OCI-LY7 (cell line): ENCODE measurements around the gene NCAN. TPM values are rescaled to one million over a fixed set of nuclear protein-coding genes. Genes with fewer than 3 reads are reported as not detected.

Experiments
- BruUV-seq: library from RNA; stranded (reverse); fragments of 400-500 nt; replicated peaks from 2 replicates; lab custom pipeline; 2021; lab: Mats Ljungman, UMichigan
- CTCF ChIA-PET: fragments of 300-600 bp; sonication (Branson Sonifier 250); formaldehyde crosslinking; loops from one replicate; lab custom pipeline; 2022; ENCODE audit warnings: antibody characterized with exemption; ENCODE audit not compliant: unreplicated experiment; lab: Charles Lee
- POLR2A ChIA-PET: fragments of 300-600 bp; sonication (Branson Sonifier 250); formaldehyde crosslinking; loops from one replicate; lab custom pipeline; 2022; ENCODE audit warnings: antibody characterized with exemption; lab: Charles Lee
- DNase-seq: peaks from one replicate; pipeline ENCODE4 v3.0.0-alpha.2; 2015; ENCODE audit warnings: low spot score
- H2AFZ ChIP-seq: fragments of 200-600 bp; sonication (generic), shearing (Covaris generic); 2 replicates; pipeline ENCODE4 v1.6.1; 2014; ENCODE audit warnings: mild to moderate bottlenecking, antibody characterized with exemption, low read length, moderate library complexity
- H3K27ac ChIP-seq: fragments of 200-600 bp; sonication (generic); 2 replicates; pipeline ENCODE4 v1.5.1; 2014; ENCODE audit warnings: mixed run types, low read depth, mild to moderate bottlenecking, moderate library complexity, low read length, inconsistent platforms; ENCODE audit not compliant: poor library complexity, severe bottlenecking
- H3K36me3 ChIP-seq: fragments of 200-600 bp; sonication (generic); 2 replicates; pipeline ENCODE4 v1.6.1; 2014; ENCODE audit warnings: mild to moderate bottlenecking, antibody characterized with exemption, low read length, moderate library complexity, mixed read lengths; ENCODE audit not compliant: insufficient read depth
- H3K4me1 ChIP-seq: fragments of 200-600 bp; sonication (generic); 2 replicates; pipeline ENCODE4 v1.5.1; 2014; ENCODE audit warnings: mild to moderate bottlenecking, low read length; ENCODE audit not compliant: insufficient read depth, poor library complexity, severe bottlenecking
- H3K4me2 ChIP-seq: fragments of 200-600 bp; sonication (generic); 2 replicates; pipeline ENCODE4 v1.6.1; 2014; ENCODE audit warnings: mild to moderate bottlenecking, low read length
- H3K4me3 ChIP-seq: fragments of 200-600 bp; sonication (generic); 2 replicates; pipeline ENCODE4 v1.5.1; 2014; ENCODE audit warnings: mild to moderate bottlenecking, low read depth, low read length; ENCODE audit not compliant: poor library complexity, severe bottlenecking
- H3K79me2 ChIP-seq: fragments of 200-600 bp; sonication (generic); 2 replicates; pipeline ENCODE4 v1.6.1; 2016; ENCODE audit warnings: low read depth, mild to moderate bottlenecking, low read length, moderate library complexity, mixed read lengths; ENCODE audit not compliant: insufficient read depth
- H3K9me2 ChIP-seq: fragments of 200-600 bp; sonication (generic); 2 replicates; pipeline ENCODE4 v1.6.1; 2016; ENCODE audit warnings: mild to moderate bottlenecking, low read length, mixed read lengths; ENCODE audit not compliant: insufficient read depth
- H3K9me3 ChIP-seq: fragments of 200-600 bp; sonication (generic); 2 replicates; pipeline ENCODE4 v1.6.1; 2014; ENCODE audit warnings: mild to moderate bottlenecking, mixed run types, low read length, mixed read lengths
- H4K20me1 ChIP-seq: fragments of 200-600 bp; sonication (generic); 2 replicates; pipeline ENCODE4 v1.6.1; 2014; ENCODE audit warnings: mild to moderate bottlenecking, antibody characterized with exemption, low read length, moderate library complexity, mixed read lengths; ENCODE audit not compliant: insufficient read depth
- CTCF ChIP-seq: fragments of 200-600 bp; sonication (generic); conservative IDR thresholded peaks from 2 replicates; pipeline ENCODE4 v1.5.1; 2014; ENCODE audit warnings: mild to moderate bottlenecking, antibody characterized with exemption, low read length, moderate library complexity, mixed read lengths
- EZH2phosphoT487 ChIP-seq: fragments of 200-600 bp; sonication (generic); IDR thresholded peaks from 2 replicates; pipeline ENCODE4 v1.6.1; 2018; ENCODE audit warnings: low read depth, borderline replicate concordance, mild to moderate bottlenecking, mixed run types, antibody characterized with exemption, low read length, moderate library complexity, mixed read lengths
- intact Hi-C: fragments of 100-400 bp; cut with micrococcal nuclease; formaldehyde crosslinking; loops from one replicate; pipeline ENCODE4 v1.10.0; 2022; ENCODE audit not compliant: unreplicated experiment
- total RNA-seq, 2 experiments: library from RNA; depleted of rRNA in 1 of 2; stranded (reverse); fragments of >200 nt in 1 of 2; shearing (Covaris generic) in 1 of 2; gene quantifications; 2 replicates each; pipeline ENCODE4 v1.2.3, GENCODE V29; 2014 to 2022

The NCAN gene
- total RNA-seq, 2 experiments from 2014 or later: not detected

- Histone ChIP-seq H3K4me2 (no peak overlapping the region), H4K20me1 (no peaks in the 10 kb centered on the region), H3K27ac (no peak overlapping the region), H3K36me3 (peaks cover 8% of the 10 kb centered on the region), H3K9me2 (no peaks in the 10 kb centered on the region), H2AFZ (no peak overlapping the region), H3K4me3 (no peak overlapping the region), H3K4me1 (peaks cover 12% of the 10 kb centered on the region), H3K79me2 (peaks cover 11% of the 10 kb centered on the region; the same call in 1 of the 2 replicates), H3K9me3 (no peaks in the 10 kb centered on the region)
- no peak for DNase-seq
- CTCF ChIA-PET: no interaction called here
- POLR2A ChIA-PET: no interaction called here
- intact Hi-C loops: loop anchor here (10.0 kb wide), 1 partner anchor 118 kb away; the partner anchor contains the start of genes MAU2 and SUGP1
- no TSS peak for BruUV-seq
- no peak for TF ChIP-seq EZH2phosphoT487
- TF ChIP-seq CTCF: no peak
Observed at GRCh38 chr19:19206938-19207337, 4.8 kb upstream of the NCAN start.

- intact Hi-C loops: loop anchor here (10.0 kb wide), 1 partner anchor 117 kb away; the partner anchor contains the start of genes MAU2 and SUGP1
- Histone ChIP-seq H3K79me2 (peaks cover 2% of the 10 kb centered on the region; the same call in 1 of the 2 replicates), H2AFZ (no peak overlapping the region), H4K20me1 (no peaks in the 10 kb centered on the region), H3K4me3 (no peak overlapping the region), H3K36me3 (no peaks in the 10 kb centered on the region), H3K9me2 (no peaks in the 10 kb centered on the region), H3K9me3 (no peaks in the 10 kb centered on the region), H3K4me1 (peaks cover 7% of the 10 kb centered on the region), H3K27ac (no peak overlapping the region), H3K4me2 (no peak overlapping the region)
- ChIA-PET CTCF (no interaction called here), POLR2A (interaction anchor here (0.6 kb wide), 1 partner anchor 143 kb away, joined by 3 read pairs; no protein-coding TSS in a partner anchor)
- TF ChIP-seq CTCF (no peak), EZH2phosphoT487 (no peak)
- no TSS peak for BruUV-seq
- no peak for DNase-seq
Observed at GRCh38 chr19:19207637-19208572, 3.9 kb upstream of the NCAN start.
